GM18505 (cell line): Measurements from ENCODE around the gene LRRC8C.

ENCODE experiments used
- ATAC-seq: cut with Tn5 transposase; IDR thresholded peaks from one replicate; pipeline ENCODE4 v1.9.1; 2021; ENCODE audit not compliant: unreplicated experiment
- POLR2A ChIP-seq: IDR thresholded peaks from 4 replicates; pipeline ENCODE4 v1.6.1; 2011; ENCODE audit warnings: borderline replicate concordance; ENCODE audit not compliant: insufficient read depth, insufficient read length; ENCODE audit errors: extremely low read depth

Gene LRRC8C

DNA sequence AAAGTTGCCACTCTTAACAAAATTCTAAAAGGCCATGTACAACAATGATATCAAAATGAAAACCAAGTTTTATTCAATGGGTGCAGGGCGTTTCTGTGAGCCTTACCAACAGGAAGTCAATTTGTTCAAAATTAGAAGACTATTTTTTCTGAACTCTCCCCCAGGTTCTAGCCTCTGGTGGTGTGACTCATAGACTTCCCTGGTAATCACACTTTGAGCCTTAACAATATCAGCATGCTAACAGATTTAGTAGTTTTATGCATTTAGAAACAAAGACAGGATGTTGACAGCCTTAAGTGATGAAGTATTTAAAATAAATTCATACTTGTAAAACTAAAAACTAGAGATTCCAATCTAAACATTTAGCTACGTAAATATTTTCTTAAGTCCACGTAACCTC is 88.4 kb downstream of the LRRC8C start:
- no peak for TF ChIP-seq POLR2A
- no peak for ATAC-seq

DNA sequence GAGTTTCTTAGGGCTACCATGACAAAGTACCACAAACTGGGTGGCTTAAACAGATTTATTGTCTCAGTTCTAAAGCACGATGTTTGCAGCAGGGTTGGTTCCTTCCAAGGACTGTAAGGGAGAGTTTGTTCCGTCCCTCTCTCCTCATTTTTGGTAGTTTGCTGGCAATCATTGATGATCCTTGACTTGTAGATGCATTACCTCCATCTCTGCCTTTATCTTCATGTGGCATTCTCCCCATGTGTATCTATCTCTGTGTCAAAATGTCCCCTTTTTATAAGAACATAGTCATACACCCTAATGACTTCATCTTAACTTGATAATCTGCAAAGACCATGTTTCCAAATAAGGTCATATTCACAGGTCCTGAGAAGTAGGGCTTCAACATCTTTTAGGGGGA is 90.2 kb downstream of the LRRC8C start:
- ATAC-seq, result no peak
- TF ChIP-seq POLR2A, result no peak

DNA sequence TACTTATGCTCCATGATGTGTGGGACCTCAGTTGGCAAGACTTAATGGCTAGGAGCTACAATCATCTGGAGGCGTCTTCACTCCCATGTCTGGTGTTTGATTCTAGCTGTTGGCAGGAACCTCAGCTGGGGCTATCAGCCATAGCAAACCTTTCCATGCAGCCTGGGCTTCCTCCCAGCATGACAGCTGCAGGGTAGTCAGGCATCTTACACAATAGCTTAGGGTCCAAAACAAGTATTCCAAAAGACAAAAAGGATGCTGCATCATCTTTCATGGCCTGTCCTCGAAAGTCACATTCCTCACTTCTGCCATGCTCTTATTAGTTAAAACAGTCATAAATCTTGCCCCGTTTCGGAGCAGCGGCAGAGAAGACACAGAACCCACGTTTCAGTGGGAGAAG is 90.9 kb downstream of the LRRC8C start:
- no peak for ATAC-seq
- TF ChIP-seq POLR2A, result no peak

GRCh38 chr1:89724369-89725010 is 91.6 kb downstream of the LRRC8C start:
- peak; percentile 73 for ATAC-seq
- no peak for TF ChIP-seq POLR2A

DNA sequence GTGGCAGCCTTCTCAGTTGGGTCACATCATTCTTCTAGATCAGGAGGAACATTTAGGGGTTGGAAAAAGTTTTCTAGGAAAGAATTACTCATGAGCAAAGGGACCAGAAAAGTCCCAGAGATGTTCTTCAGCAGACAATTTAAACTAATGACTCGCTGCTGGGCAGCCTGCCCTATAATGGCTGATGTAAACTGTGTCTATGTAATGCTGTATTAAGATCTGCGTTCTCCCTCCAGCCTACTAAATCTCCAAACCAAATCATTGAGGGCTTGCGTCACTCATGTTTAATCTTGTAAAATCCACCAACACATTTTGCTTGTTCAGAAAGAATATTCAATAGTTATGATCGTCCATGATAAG is 92.1 kb downstream of the LRRC8C start:
- no peak for TF ChIP-seq POLR2A
- ATAC-seq, result no peak

DNA sequence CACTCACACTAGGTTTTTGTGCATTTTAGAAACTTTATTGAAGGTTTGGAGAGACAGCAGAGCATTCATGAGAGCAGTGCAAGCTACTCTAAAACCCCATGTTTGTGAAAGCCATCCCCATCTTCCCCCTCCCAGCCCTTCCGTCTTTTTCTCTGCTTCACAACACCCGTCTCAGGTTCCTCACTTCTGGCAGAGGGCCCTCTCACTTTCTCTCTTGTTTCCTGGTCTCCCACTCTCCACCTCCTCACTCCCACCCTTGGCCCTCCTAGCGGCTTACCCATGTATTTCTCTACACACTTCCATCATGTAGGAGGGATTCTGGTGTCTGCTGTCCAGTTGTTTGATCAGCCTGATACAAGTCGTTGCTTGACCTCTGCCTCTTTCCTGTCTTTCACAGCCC is 92.7 kb downstream of the LRRC8C start:
- no peak for TF ChIP-seq POLR2A
- ATAC-seq, result no peak

DNA sequence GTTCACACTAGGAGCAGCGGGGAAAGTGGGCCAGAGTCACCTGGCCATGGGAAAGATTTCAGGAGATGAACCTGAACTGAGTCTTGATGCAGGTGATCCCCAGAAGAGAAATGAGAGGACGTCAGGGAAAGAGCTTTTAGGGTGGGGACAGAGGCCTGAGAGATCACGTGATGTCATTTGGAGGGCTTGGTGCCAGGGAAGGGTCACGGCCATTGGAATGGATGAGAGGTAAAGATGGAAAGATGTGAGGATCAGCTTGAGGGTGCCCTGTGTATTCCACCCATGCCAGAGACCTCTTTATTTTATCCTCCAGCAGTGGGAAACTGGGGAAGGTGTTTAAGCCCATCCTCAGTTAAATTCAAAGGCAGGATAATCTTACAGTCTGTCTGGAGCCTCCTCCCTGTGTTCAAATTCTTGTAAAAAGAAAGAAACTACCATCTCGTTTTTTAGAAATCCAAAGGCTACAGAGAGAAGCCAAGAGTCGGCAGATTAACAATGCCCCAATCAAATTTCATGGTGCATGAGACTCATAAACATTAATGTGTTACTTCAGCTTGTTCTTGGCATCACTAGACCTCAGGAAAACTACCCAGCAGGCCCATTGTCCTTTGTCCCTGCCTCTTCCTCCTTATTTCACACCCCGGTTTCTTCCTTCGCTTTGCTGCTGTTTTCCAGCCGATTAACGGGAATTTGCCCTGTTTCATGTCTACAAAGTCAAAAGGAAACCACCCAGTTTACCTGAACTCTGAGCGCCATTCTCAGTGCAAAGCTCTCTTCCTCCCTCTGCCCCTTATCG is 94.8 kb downstream of the LRRC8C start:
- no peak for TF ChIP-seq POLR2A
- no peak for ATAC-seq

GRCh38 chr1:89728381-89728780 is 95.5 kb downstream of the LRRC8C start:
- ATAC-seq, result no peak
- no peak for TF ChIP-seq POLR2A

- no peak for TF ChIP-seq POLR2A
- no peak for ATAC-seq
Measured at GRCh38 chr1:89732206-89732605, 99.3 kb downstream of the LRRC8C start.

DNA sequence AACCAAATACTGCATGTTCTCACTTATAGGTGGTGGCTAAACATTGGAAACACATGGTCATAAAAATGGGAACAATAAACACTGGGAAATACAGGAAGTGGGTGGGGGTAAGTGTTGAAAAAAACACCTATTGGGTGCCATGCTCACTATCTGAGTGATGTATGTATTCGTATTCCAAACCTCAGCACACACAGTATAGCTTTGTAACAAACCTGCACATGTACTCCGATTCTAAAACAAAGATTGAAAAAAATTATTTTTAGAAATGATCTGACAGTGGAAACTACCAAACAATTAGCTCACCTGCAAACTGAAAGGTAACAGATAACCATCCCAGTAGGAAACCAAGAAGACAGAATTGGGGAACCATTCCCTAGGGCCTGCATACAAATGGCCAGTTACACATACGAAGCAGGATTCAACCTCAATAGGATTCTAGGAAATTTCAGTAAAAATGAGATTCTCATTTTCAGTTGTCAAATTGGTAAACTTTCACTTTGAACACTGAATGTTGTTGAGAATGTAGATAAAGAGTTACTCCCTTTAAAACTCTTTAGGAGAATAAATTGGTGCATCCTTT is 99.8 kb downstream of the LRRC8C start:
- ATAC-seq, result no peak
- TF ChIP-seq POLR2A, result no peak

- no peak for TF ChIP-seq POLR2A
- ATAC-seq, result no peak
Measured at GRCh38 chr1:89733748-89734147, 100.8 kb downstream of the LRRC8C start.

GRCh38 chr1:89734442-89734841 is 101.5 kb downstream of the LRRC8C start:
- no peak for TF ChIP-seq POLR2A
- no peak for ATAC-seq

DNA sequence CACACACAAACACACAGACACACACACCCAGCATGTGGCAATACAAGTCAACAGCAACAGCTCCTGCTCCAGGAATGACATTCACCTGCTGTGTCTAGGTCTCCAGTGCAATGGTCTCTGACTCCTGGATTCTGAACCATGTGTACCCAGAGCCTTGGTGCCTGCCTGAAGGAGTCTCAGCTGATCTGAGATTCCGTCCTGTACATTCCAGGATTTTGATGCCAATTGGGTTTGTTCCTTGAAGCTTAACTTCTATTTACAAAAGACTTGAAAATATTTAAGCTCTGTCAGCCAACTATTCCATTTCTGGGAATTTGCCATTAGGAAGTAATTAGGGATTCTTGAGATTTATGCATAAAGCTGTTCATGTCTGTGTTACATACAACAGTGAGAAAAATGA is 102.6 kb downstream of the LRRC8C start:
- no peak for ATAC-seq
- TF ChIP-seq POLR2A, result no peak
